Caki2 (cell line): ENCODE results near the gene TRAK2. TPM values are rescaled to one million over a fixed set of nuclear protein-coding genes. Genes with fewer than 3 reads are reported as not detected.
"Not testable (repeated sequence)": the region's sequence is repeated elsewhere in the genome, so short reads cannot be mapped to it uniquely, and the experiment has no call there.

Source experiments
- DNase-seq: peaks from one replicate; pipeline ENCODE4 v3.0.0-alpha.2; 2015; ENCODE audit warnings: low read depth
- in situ Hi-C: cut with HindIII; loops from 2 replicates; pipeline ENCODE4 v1.10.0; 2016; ENCODE audit warnings: low sequenced_read_pairs, low pct_unique_long_range_greater_than_20kb, mixed read lengths
- total RNA-seq: library from RNA; depleted of rRNA; stranded (reverse); fragments of >200 nt; shearing (Covaris generic); gene quantifications from 2 replicates; pipeline ENCODE4 v1.2.3, GENCODE V29; 2014; ENCODE audit warnings: low replicate concordance

TRAK2 gene
- total RNA-seq, 1 experiment from 2014 or later, result 17.8 TPM

GRCh38 chr2:201428366-201428765, 22.9 kb downstream of the TRAK2 start:
- in situ Hi-C loops, DNase-seq: not testable (repeated sequence)

DNA sequence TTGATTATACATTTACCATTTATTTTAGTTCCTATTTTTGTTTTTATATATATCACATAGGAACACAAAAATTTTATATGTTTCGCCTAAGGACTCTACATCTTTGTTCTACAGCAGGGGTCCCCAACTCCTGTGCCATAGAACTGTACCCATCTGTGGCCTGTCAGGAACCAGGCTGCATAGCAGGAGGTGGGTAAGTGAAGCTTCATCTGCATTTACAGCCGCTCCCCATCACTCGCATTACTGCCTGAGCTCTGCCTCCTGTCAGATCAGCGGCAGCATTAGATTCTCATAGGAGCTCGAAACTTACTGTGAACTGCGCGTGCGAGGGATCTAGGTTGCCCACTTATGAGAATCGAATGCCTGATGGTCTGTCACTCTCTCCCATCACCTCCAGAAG, 25.3 kb downstream of the TRAK2 start:
- DNase-seq, result no peak
- in situ Hi-C loops, result no loop called here

DNA sequence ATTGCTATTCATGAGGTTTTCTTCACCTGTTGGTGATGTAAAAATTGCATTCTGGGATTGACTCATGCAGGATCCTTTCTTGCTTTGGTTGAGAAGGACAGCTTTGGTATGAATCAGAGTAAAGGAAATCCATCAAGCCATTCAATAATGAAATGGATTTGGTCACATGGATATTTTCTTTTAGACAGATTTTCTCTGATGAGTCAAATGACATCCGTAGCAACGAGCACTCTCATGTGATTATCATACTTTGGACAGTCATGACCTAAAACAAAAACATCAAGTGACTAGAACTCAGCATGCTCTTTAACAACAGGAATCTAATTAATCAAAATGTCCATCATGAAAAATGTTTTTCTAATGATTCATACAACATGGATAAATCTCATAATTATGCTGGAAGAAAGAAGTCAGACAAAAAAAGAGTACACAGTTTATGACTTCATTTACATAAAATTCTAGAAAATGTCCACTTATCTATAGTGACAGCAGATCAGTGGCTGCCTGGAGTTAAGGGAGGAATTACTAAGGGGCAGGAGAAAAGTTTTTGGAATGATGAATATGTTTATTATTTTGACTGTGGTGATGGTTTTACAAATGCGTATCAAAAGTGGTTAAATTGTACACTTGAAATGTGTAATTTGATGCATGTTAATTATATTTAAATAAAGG, 30.7 kb downstream of the TRAK2 start:
- in situ Hi-C loops, result no loop called here
- peak; percentile 73 for DNase-seq

- no peak for DNase-seq
- in situ Hi-C loops, result no loop called here
Observed at GRCh38 chr2:201419986-201420385, 31.3 kb downstream of the TRAK2 start.

GRCh38 chr2:201419057-201419635, 32.1 kb downstream of the TRAK2 start:
- DNase-seq, result peak; percentile 39
- in situ Hi-C loops, result no loop called here

- in situ Hi-C loops, result no loop called here
- no peak for DNase-seq
Observed at GRCh38 chr2:201415149-201415548, 36.1 kb downstream of the TRAK2 start.

GRCh38 chr2:201414099-201415023, 36.9 kb downstream of the TRAK2 start:
- DNase-seq, result no peak
- in situ Hi-C loops, result no loop called here

- no peak for DNase-seq
- in situ Hi-C loops, result no loop called here
Observed at GRCh38 chr2:201413552-201413951, 37.7 kb downstream of the TRAK2 start.

- in situ Hi-C loops, result no loop called here
- DNase-seq, result no peak
Observed at GRCh38 chr2:201413143-201413542, 38.1 kb downstream of the TRAK2 start.

DNA sequence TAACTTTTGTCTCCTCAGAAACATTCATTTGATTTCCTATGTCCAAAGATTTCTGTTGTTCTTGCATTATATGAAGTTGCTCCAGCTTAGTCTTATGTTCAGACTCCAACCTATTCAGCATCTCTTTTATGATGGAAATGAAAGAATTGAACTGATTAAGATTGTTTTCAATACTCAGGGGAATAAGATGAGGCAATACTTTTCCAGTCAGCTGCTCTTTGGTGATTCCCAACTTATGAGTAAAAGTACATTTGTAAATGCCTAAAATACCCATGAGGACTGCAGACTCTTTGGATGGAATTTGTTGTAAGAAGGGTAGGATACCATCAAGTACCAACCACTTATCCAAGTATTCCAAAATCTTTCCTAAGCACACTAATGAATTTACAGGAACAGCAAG, 39.8 kb downstream of the TRAK2 start:
- in situ Hi-C loops, result no loop called here
- no peak for DNase-seq

GRCh38 chr2:201408931-201409330, 42.3 kb downstream of the TRAK2 start:
- no peak for DNase-seq
- in situ Hi-C loops, result no loop called here

DNA sequence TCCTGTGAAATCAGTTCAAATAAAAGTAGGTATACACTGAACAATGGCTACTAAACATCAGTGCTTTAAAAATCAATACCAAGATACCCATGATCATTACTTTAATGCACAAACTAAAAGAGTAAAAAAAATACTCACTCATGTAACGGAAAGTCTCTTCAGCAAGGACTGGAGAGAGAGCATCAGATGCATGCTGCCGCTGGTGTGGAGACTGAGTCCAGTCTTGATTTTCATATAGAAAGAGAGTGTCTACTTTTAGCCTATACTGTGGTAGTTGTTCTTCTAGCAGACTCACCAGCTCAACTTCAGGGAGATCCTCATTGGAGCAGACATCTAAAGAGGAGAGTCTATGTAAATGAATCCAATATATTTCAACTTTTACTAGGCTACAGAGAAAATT, 44.0 kb downstream of the TRAK2 start:
- in situ Hi-C loops, result no loop called here

GRCh38 chr2:201406077-201406662, 45.1 kb downstream of the TRAK2 start:
- in situ Hi-C loops, result no loop called here
- DNase-seq, result peak; percentile 39

More for the DNA sequence above, 44.0 kb downstream of the TRAK2 start:
- DNase-seq, result no peak

DNA sequence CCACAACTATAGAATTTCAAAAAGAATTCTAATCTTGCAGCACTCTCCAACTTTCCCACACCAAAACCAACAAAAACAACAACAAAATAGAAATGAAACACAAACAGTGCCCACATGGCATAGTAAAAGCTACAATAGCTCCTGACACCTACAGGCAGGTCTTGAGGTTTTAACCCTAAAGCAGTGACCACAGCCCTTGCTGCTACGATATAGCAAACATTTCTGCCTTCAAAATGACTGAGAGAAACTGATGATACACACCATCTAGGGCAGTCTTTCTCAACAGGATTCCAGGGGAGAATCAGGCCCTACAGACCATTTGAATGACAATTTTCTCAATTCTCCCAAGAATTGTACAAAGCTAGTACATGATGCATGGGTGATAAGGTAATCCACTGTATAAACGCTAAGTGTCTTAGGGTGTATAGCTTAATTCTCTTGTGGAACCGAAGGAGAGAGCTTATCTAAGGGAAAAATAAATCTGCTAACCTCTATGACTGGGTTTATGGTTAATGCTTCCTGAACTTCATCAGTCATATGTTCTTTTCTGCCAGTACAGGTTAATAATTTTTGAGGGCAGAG, 46.5 kb downstream of the TRAK2 start:
- DNase-seq, result no peak
- in situ Hi-C loops, result no loop called here

DNA sequence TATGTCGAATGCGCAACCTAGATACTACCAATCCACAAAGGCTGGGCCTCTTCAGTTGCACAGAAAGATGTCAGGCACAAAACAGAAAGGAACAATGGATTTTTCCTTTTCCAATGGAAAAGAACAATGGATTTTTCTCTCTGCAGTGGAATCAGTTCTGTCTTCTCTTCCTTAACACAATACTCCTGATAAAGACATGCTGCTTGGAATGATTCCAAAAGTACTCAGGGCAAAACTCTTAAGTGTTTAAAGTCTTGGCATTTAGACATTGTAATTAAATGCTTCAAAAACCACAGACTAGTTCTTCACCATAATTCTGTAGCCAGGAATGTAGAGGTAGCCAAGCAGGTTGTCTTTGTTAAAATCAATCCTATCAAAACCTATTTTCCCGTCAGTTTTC, 47.4 kb downstream of the TRAK2 start:
- peak; percentile 41 for DNase-seq
- in situ Hi-C loops, result no loop called here

- no peak for DNase-seq
- in situ Hi-C loops, result no loop called here
Observed at GRCh38 chr2:201402651-201403562, 48.4 kb downstream of the TRAK2 start.

GRCh38 chr2:201401815-201402214, 49.4 kb downstream of the TRAK2 start:
- no peak for DNase-seq
- in situ Hi-C loops, result no loop called here

- DNase-seq, result no peak
- in situ Hi-C loops, result no loop called here
Observed at GRCh38 chr2:201396595-201396994, 54.7 kb downstream of the TRAK2 start.
